Cardiac septum (tissue), 1 donor: Measurements from ENCODE around the gene CRYGS. TPM values are rescaled to one million over a fixed set of nuclear protein-coding genes. Genes with fewer than 3 reads are reported as not detected.
A peak's percentile ranks its signal among the peaks of the same experiment; 100 is the strongest.
"Not testable (repeated sequence)": the region's sequence is repeated elsewhere in the genome, so short reads cannot be mapped to it uniquely, and the experiment has no call there.

Experiments
- DNase-seq: peaks from one replicate; pipeline ENCODE4 v3.0.0-alpha.2; 2020; ENCODE audit warnings: low spot score
- intact Hi-C: fragments of 100-400 bp; cut with DNase I; formaldehyde crosslinking; loops from one replicate; pipeline ENCODE4 v1.14.0; 2022
- long read RNA-seq: library from polyadenylated mRNA; unstranded; transcript quantifications from one replicate; pipeline ENCODE4 v2.0.0, GENCODE V29; 2021
- total RNA-seq: library from RNA; stranded (reverse); fragmentation: NEBNext Ultra II Directional; extraction: Animal tissue kit (Norgen Biotek cat#: 25700); gene quantifications from one replicate; pipeline ENCODE4 v1.2.1, GENCODE V29; 2021
- donor health status: DM: no; HTN: no; CAD: no.

Gene CRYGS
- 1.8 TPM for total RNA-seq
- long read RNA-seq, partial matches to known transcripts: 0 of 1 reads
- long read RNA-seq, other reads (novel, unspliced or antisense): 0 of 1 reads

DNA sequence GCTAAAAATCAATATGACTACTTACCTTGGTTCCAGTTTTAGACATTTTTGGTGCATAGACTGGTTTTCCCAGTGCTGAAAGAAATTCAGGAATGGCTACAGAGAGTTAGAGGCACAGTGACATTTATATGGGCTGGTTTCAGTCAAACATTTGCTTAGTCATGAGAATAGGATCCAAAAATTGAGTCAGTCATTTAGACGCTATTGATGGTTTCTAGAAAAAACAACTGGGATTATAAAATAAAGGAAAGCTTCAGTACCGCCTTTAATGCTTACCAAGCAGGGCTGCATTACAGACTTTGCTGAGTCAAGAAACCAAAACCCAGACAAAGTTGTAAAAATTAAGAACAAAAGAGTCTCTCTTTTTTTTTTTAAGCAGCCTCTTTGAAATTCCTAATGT is at the start of gene CRYGS:
CRYGS (minus strand) TSS at position 100 of the 400 bp plus-strand sequence; CDS start at position 46, 54 bp downstream.
- DNase-seq: no peak
- intact Hi-C loops: no loop called here

GRCh38 chr3:186593862-186594261 is 49.7 kb upstream of the CRYGS start:
- intact Hi-C loops: no loop called here
- DNase-seq: no peak

DNA sequence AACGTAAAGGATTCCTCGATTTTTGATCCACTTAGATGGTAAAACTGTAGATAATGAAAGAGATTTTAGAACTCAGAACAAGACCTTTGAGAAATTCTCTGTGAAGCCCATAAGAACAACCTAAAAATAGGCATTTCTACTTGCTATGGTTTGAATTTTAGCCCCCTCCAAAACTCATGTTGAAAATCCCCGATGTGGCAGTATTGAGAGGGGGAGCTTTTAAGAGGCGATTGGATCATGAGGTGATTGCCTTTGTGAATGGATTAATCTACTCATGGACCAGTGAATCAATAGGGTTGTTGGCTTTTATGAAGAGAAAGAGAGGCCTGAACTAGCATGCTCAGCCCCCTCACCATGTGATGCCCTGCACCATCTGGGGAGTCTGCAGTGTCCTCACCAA is 48.5 kb upstream of the CRYGS start:
- intact Hi-C loops: no loop called here
- no peak for DNase-seq

DNA sequence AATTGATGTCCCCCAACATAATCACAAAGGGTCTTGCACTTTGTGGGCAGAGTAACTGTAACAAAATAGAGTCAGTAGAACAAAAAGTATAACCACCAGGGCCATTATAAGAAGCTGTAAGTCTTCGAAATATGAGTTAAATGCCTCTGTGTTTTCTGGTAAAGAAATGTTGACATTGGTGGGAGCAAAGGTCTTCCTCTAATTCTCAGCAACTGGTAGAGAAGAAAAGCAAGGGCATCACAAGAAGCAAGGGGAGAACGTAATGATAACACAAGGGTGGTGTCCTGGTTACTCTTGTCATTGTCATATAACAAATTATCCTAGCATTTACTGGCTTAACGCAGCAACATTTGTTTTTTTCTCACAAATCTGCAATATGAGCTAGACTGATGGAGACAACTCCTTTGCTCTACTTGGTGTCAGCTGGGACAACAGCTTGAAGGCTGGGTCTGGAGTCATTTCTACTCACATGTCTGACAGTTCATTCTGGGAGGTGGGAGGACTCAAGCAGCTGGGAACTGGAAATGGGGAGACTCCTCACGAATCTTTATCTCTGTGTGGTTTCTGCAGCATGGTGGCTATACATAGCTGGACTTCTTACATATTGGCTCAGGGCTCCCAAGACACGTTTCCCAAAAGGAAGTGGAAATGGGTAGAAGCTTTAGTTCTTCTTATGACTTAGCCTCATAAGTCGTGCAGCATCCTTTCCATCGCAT is 46.6 kb upstream of the CRYGS start:
- DNase-seq: no peak
- intact Hi-C loops: no loop called here

- DNase-seq: no peak
- intact Hi-C loops: no loop called here
Measured at GRCh38 chr3:186589856-186590579, 45.8 kb upstream of the CRYGS start.

DNA sequence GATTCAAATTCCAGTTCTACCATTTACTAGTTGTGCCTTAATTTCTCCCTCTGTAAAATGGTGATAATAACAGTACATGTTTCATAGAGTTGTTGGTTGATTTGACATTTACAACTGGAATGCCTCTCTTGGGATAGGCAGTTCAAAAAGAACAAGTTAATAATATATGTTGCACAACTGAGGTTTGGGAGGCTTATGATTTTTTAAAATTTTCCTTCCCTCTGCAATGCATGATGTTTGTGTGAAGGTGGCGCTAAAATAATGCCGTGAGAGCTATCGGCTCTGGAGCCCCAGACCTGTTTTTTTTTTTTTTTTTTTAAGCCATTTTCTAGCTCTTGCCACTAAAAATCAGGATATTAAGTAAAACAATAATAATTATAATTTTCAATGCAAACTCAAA is 44.9 kb upstream of the CRYGS start:
- no peak for DNase-seq
- intact Hi-C loops: no loop called here

DNA sequence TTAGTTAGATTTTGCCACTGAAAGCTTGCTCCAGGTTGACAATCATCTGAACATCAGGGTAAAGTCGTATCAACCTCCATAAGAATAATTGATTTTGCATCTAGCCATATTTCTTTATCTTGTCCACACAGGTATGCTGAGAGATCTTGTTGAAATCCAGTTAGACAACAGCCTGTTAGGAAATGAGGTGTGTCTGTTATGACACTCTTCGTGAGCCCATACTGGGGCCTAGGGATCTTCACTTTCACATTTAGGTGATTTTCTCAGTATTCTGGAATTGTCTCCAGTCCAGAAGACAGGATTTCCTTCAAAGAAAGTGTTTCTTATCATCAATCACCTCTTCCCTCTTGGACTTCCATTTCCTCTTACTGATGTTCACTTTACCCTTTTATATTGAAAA is 44.5 kb upstream of the CRYGS start:
- DNase-seq: no peak
- intact Hi-C loops: no loop called here

DNA sequence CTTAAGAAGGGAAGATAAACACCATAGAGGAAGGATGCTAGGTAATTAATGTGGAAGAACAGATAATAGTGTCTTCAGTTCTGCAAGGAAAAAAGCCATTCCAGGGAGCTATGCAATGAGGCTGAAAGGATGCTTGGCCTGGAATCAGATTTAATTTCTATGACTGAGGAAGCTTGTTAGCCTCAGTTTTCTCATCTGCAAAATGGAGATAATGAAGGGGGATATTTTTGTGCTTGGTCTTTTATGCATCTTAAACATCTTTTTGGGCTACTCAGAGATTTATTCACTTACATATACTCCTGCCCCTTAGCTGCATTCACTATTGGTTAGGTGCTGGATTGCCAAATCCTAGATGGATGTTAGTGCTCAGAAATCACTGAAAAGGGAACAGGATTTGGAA is 43.0 kb upstream of the CRYGS start:
- intact Hi-C loops: no loop called here
- no peak for DNase-seq

GRCh38 chr3:186586245-186586644 is 42.1 kb upstream of the CRYGS start:
- DNase-seq, intact Hi-C loops: not testable (repeated sequence)

GRCh38 chr3:186583831-186584230 is 39.7 kb upstream of the CRYGS start:
- intact Hi-C loops: no loop called here
- DNase-seq: no peak

- no peak for DNase-seq
- intact Hi-C loops: no loop called here
Measured at GRCh38 chr3:186582541-186582940, 38.4 kb upstream of the CRYGS start.

- intact Hi-C loops: no loop called here
- no peak for DNase-seq
Measured at GRCh38 chr3:186580785-186581184, 36.6 kb upstream of the CRYGS start.

- intact Hi-C loops: no loop called here
- DNase-seq: no peak
Measured at GRCh38 chr3:186577521-186577920, 33.3 kb upstream of the CRYGS start.

- intact Hi-C loops: loop anchor here (2.0 kb wide), 1 partner anchor 211 kb away; the partner anchor contains the start of gene EIF4A2
- DNase-seq: no peak
Measured at GRCh38 chr3:186571644-186572013, 27.4 kb upstream of the CRYGS start.

DNA sequence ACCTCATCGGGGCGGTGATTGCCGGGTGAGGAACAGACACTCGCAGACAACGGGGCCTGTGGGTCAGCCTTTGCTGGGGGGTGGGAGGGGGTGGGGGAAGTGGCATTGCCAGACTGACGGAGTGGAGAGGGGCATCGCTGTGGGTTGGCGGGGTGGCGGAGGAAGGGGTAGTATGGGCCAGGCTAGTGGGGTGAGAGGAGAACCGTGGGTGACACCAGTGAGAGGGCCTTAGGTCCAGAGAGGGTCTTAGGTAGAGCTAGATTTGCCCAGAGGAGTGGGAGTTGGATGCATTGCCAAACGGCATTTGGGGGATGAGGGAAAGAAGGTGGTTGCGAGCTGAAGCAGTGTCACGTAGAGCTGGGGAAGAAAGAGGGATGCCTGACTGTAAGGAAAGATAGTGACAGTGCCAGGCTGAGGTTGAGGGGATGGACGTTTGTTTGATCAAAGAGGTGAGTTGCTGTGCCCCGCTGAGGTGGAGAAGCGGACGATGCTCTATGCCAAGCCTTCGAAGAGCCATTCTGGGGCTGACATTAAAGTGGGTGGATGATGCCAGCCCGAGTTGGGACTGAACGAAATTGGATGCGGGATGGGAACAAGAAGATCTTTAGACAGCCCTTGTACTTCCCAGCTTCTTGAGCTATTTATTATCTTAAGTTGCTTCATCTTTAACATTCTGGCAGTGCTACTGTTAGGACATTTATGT is 26.9 kb upstream of the CRYGS start:
- intact Hi-C loops: loop anchor here (2.0 kb wide), 1 partner anchor 212 kb away; the partner anchor contains the start of gene EIF4A2
- DNase-seq: no peak

GRCh38 chr3:186570096-186570940 is 26.1 kb upstream of the CRYGS start, which contains the start of gene DNAJB11:
Gene DNAJB11, plus strand, starts transcription at chr3:186570720. Its CDS starts 178 bp downstream, at chr3:186570898.
- intact Hi-C loops: loop anchor here (2.0 kb wide), 1 partner anchor 212 kb away; the partner anchor contains the start of gene EIF4A2

DNA sequence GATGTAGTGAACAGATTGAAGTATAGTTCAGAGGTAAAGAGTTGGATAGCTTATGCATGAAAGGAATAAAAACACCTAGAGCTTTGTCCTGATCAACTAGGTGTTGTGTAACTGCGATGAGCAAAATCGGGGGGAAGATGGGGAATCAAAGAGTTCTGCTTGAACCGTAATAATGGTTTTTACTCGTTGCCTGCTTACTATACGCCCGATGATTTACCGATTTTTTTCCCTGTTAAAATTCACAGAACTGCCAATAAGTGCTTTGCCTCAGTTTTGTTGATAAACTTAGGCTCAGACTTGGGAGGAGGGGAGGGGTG is 25.6 kb upstream of the CRYGS start:
- intact Hi-C loops: loop anchor here (2.0 to 10.0 kb wide), 3 partner anchors 213 to 632 kb away; partner anchors contain the start of genes EIF4A2, ETV5 and TRA2B
- DNase-seq: no peak

More at GRCh38 chr3:186570096-186570940, 26.1 kb upstream of the CRYGS start, which contains the start of gene DNAJB11:
- peak; percentile 100 for DNase-seq

GRCh38 chr3:186569361-186569760 is 25.2 kb upstream of the CRYGS start:
- intact Hi-C loops: loop anchor here (5.0 to 10.0 kb wide), 2 partner anchors 465 to 632 kb away; partner anchors contain the start of genes ETV5 and TRA2B
- DNase-seq: not testable (repeated sequence)
